Hepatocyte (in vitro differentiated cells): ENCODE data around the gene DNAL4. TPM values are rescaled to one million over a fixed set of nuclear protein-coding genes. Genes with fewer than 3 reads are reported as not detected.
A peak's percentile ranks its signal among the peaks of the same experiment; 100 is the strongest.

Experiments
- DNase-seq: peaks from one replicate; pipeline ENCODE4 v3.0.0-alpha.2; 2016; ENCODE audit warnings: low spot score
- H2AFZ ChIP-seq: fragments of 200-600 bp; sonication (generic); 2 replicates; pipeline ENCODE4 v1.6.0; 2016; ENCODE audit warnings: antibody characterized with exemption, mild to moderate bottlenecking
- H3K27ac ChIP-seq: fragments of 200-600 bp; sonication (generic); 2 replicates; pipeline ENCODE4 v1.5.1; 2016; ENCODE audit warnings: mild to moderate bottlenecking
- H3K27me3 ChIP-seq: fragments of 200-600 bp; sonication (generic); 2 replicates; pipeline ENCODE4 v1.6.1; 2016
- H3K36me3 ChIP-seq: fragments of 200-600 bp; sonication (generic); replicated peaks from 2 replicates; pipeline ENCODE4 v1.5.1; 2016; ENCODE audit warnings: low read depth; ENCODE audit not compliant: insufficient read depth
- H3K4me1 ChIP-seq: fragments of 200-600 bp; sonication (generic); 2 replicates; pipeline ENCODE4 v1.5.1; 2016; ENCODE audit warnings: mild to moderate bottlenecking, moderate library complexity; ENCODE audit not compliant: insufficient read depth
- H3K4me2 ChIP-seq: fragments of 200-600 bp; sonication (generic); 2 replicates; pipeline ENCODE4 v1.6.0; 2016
- H3K4me3 ChIP-seq: fragments of 200-600 bp; sonication (generic); 2 replicates; pipeline ENCODE4 v1.5.1; 2016; ENCODE audit warnings: mild to moderate bottlenecking
- H3K79me2 ChIP-seq: fragments of 200-600 bp; sonication (generic); 2 replicates; pipeline ENCODE4 v1.6.0; 2017; ENCODE audit warnings: mild to moderate bottlenecking
- H3K9me2 ChIP-seq: fragments of 200-600 bp; sonication (generic); replicated peaks from 2 replicates; pipeline ENCODE4 v1.6.0; 2017; ENCODE audit warnings: mild to moderate bottlenecking; ENCODE audit not compliant: insufficient read depth
- H3K9me3 ChIP-seq: fragments of 200-600 bp; sonication (generic); 2 replicates; pipeline ENCODE4 v1.5.1; 2016; ENCODE audit warnings: low read depth, mild to moderate bottlenecking
- H4K20me1 ChIP-seq: fragments of 200-600 bp; sonication (generic); 2 replicates; pipeline ENCODE4 v1.6.0; 2016; ENCODE audit warnings: mild to moderate bottlenecking; ENCODE audit not compliant: insufficient read depth, poor library complexity, severe bottlenecking
- CTCF ChIP-seq: fragments of 200-600 bp; sonication (generic); IDR thresholded peaks from 2 replicates; pipeline ENCODE4 v1.5.1; 2016; ENCODE audit warnings: antibody characterized with exemption, mild to moderate bottlenecking; ENCODE audit not compliant: poor library complexity
- EZH2 ChIP-seq: fragments of 200-600 bp; sonication (generic); IDR thresholded peaks from 2 replicates; pipeline ENCODE4 v1.6.1; 2016; ENCODE audit warnings: antibody characterized with exemption, mild to moderate bottlenecking, borderline replicate concordance
- EZH2phosphoT487 ChIP-seq: fragments of 200-600 bp; sonication (generic); IDR thresholded peaks from one replicate; pipeline ENCODE4 v1.6.1; 2018; ENCODE audit warnings: antibody characterized with exemption, mild to moderate bottlenecking, low read depth, moderate library complexity; ENCODE audit not compliant: unreplicated experiment, severe bottlenecking
- WGBS: methylation state at CpG from one replicate; pipeline ENCODE4 v1.1.6; 2016; ENCODE audit warnings: low lambda C conversion rate; ENCODE audit errors: missing lambda C conversion rate; 5-methylcytosine and 5-hydroxymethylcytosine counted together
- polyA plus RNA-seq: library from polyadenylated mRNA; unstranded; fragments of >200 nt; fragmentation: Nextera tagmentation; extraction: Ambion mirVana; gene quantifications from 2 replicates; pipeline ENCODE4 v1.2.1, GENCODE V29; 2016
- total RNA-seq: library from RNA; depleted of rRNA; stranded (reverse); fragments of >200 nt; gene quantifications from 2 replicates; pipeline ENCODE4 v1.2.3, GENCODE V29; 2014

DNAL4 gene
- total and polyA plus RNA-seq, 2 experiments from 2014 or later: 11.9 to 21.5 TPM

- no peaks in the 10 kb centered on the region for H4K20me1 ChIP-seq
- no peaks in the 10 kb centered on the region for H3K79me2 ChIP-seq
- H2AFZ ChIP-seq: no peak overlapping the region
- no peaks in the 10 kb centered on the region for H3K36me3 ChIP-seq
- no peak for TF ChIP-seq CTCF
- no peak for TF ChIP-seq EZH2phosphoT487
- no peak overlapping the region for H3K4me2 ChIP-seq
- 95% methylated on average over 9 of the region's 9 CpGs for WGBS
- no peak for DNase-seq
- H3K27ac ChIP-seq: no peak overlapping the region
- H3K27me3 ChIP-seq: no peaks in the 10 kb centered on the region
- no peaks in the 10 kb centered on the region for H3K4me1 ChIP-seq
- H3K4me3 ChIP-seq: no peak overlapping the region
- H3K9me2 ChIP-seq: no peaks in the 10 kb centered on the region
- no peaks in the 10 kb centered on the region for H3K9me3 ChIP-seq
Observed at GRCh38 chr22:38767313-38767712, 26.6 kb downstream of the DNAL4 start.

GRCh38 chr22:38766076-38766777 is 27.7 kb downstream of the DNAL4 start:
- Histone ChIP-seq H3K9me3 (no peaks in the 10 kb centered on the region), H2AFZ (no peak overlapping the region), H3K9me2 (no peaks in the 10 kb centered on the region), H3K4me2 (no peak overlapping the region), H3K4me3 (no peak overlapping the region), H3K27me3 (no peaks in the 10 kb centered on the region), H4K20me1 (no peaks in the 10 kb centered on the region), H3K79me2 (no peaks in the 10 kb centered on the region), H3K36me3 (no peaks in the 10 kb centered on the region), H3K27ac (no peak overlapping the region), H3K4me1 (no peaks in the 10 kb centered on the region)
- peak; percentile 88 for DNase-seq
- TF ChIP-seq EZH2 (no peak), CTCF (peak; percentile 64), EZH2phosphoT487 (no peak)
- WGBS: 52% methylated on average over 14 of the region's 14 CpGs

GRCh38 chr22:38762551-38762983 is 31.4 kb downstream of the DNAL4 start:
- no peak for DNase-seq
- Histone ChIP-seq H2AFZ (no peak overlapping the region), H3K4me3 (no peak overlapping the region), H3K9me3 (no peaks in the 10 kb centered on the region), H3K79me2 (no peaks in the 10 kb centered on the region), H3K9me2 (no peaks in the 10 kb centered on the region), H3K36me3 (no peaks in the 10 kb centered on the region), H3K4me1 (no peaks in the 10 kb centered on the region), H3K27ac (no peak overlapping the region), H3K4me2 (no peak overlapping the region), H4K20me1 (no peaks in the 10 kb centered on the region), H3K27me3 (no peaks in the 10 kb centered on the region)
- WGBS: 82% methylated on average over 10 of the region's 11 CpGs
- TF ChIP-seq EZH2phosphoT487: no peak
- no peak for TF ChIP-seq EZH2
- no peak for TF ChIP-seq CTCF
